ENCODE data around the gene ARRDC4.

- TF ChIP-seq CTCF (IDR thresholded peaks at IDR 0.05) (no peak), POLR2A (IDR thresholded peaks at IDR 0.05) (no peak)
Measured at GRCh38 chr15:97981058-97981457, 20.6 kb downstream of the ARRDC4 start.

Data from esophagus squamous epithelium (tissue), 4 donors.